ENCODE data around the gene CGNL1.

CGNL1 gene

DNA sequence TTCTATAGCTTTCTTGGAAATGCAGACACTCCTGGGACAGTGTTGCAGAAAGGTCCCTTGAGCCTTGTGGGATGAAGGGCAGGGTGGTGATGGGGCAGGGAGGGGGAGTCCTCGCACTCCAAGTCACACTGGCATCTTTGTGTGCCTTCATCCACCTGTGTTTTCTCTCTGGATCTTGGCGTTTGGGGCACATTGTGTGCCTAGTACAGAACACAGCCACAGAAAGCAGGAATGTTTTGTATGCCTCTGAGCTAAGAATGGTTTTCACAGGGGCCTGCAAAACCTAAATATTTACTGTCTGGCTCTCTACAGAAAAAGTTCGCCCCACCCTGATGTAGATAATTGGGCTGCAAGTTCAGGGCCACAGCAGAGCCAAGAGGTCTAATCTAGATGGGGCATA, 221.1 kb downstream of the CGNL1 start:
- H3K4me3 ChIP-seq (ENCODE audit: low read depth, low read length), result no peak overlapping the region
- POLR2A ChIA-PET, result no interaction called here
- H3K9me3 ChIP-seq (ENCODE audit: control insufficient read depth, insufficient read depth, low read depth, low read length), result no peaks in the 10 kb centered on the region
- H3K4me1 ChIP-seq (ENCODE audit: control insufficient read depth, insufficient read depth, low read length), result no peaks in the 10 kb centered on the region
- no peak for TF ChIP-seq TCF7L2 (IDR thresholded peaks at IDR 0.05; ENCODE audit: borderline replicate concordance, low read depth, low read length)
- no peak for TF ChIP-seq GLI4 (tag by site-specific recombination; IDR thresholded peaks at IDR 0.05)
- no peak for TF ChIP-seq ZNF701 (tag by site-specific recombination; IDR thresholded peaks at IDR 0.05)
- TF ChIP-seq HOXA7 (CRISPR knock-in tag; IDR thresholded peaks at IDR 0.05; ENCODE audit: borderline replicate concordance), result no peak
- no peak for TF ChIP-seq ZNF776 (tag by site-specific recombination; IDR thresholded peaks at IDR 0.05; ENCODE audit: borderline replicate concordance)
- TF ChIP-seq ZNF175 (tag by site-specific recombination; IDR thresholded peaks at IDR 0.05), result no peak
- no peak for TF ChIP-seq ZNF76 (tag by site-specific recombination; IDR thresholded peaks at IDR 0.05; ENCODE audit: borderline replicate concordance, low read depth)
- no peaks in the 10 kb centered on the region for H3K36me3 ChIP-seq (ENCODE audit: control insufficient read depth in 2 of 2, insufficient read depth in 1 of 2, low read length in 2 of 2)
- CTCF ChIA-PET, result no interaction called here
- no peak overlapping the region for H3K27ac ChIP-seq (ENCODE audit: extremely low read depth, low read depth, low read length)

DNA sequence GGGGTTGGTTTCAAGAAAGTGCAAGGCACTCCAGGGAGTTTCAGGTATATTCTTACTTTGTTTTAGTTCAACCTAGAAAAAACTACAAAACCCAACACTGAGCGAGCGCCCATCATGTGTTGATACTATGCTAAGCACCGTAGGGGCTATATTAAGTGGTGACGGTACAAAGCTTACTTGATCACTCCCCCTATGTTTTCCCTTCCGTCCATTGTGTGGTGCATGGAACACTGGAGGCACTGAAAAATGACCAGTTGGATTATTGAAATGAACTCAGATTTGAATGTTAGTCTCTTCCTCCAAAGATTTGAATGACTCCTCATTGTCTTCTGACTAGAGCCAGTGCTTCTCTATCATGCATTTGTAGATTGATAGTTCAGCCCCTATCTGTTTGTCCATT, 222.0 kb downstream of the CGNL1 start:
- Histone ChIP-seq H3K4me1 (ENCODE audit: control insufficient read depth, insufficient read depth, low read length) (no peaks in the 10 kb centered on the region), H3K27ac (ENCODE audit: extremely low read depth, low read depth, low read length) (no peak overlapping the region), H3K9me3 (ENCODE audit: control insufficient read depth, insufficient read depth, low read depth, low read length) (no peaks in the 10 kb centered on the region), H3K4me3 (ENCODE audit: low read depth, low read length) (no peak overlapping the region), H3K36me3 (ENCODE audit: control insufficient read depth in 2 of 2, insufficient read depth in 1 of 2, low read length in 2 of 2) (no peaks in the 10 kb centered on the region)
- ChIA-PET POLR2A (no interaction called here), CTCF (no interaction called here)
- TF ChIP-seq ZNF555 (tag by site-specific recombination; conservative IDR thresholded peaks at IDR 0.05), result no peak
- TF ChIP-seq SCRT1 (tag by site-specific recombination; IDR thresholded peaks at IDR 0.05; ENCODE audit: borderline replicate concordance), result no peak
- no peak for TF ChIP-seq ZNF423 (tag by site-specific recombination; IDR thresholded peaks at IDR 0.05)
- TF ChIP-seq TRIM28 (IDR thresholded peaks at IDR 0.05; ENCODE audit: borderline replicate concordance, low read length), result no peak
- TF ChIP-seq ZNF571 (tag by site-specific recombination; IDR thresholded peaks at IDR 0.05), result no peak
- TF ChIP-seq MEIS1 (CRISPR knock-in tag; IDR thresholded peaks at IDR 0.05; ENCODE audit: borderline replicate concordance), result no peak
- no peak for TF ChIP-seq GLIS1 (tag by site-specific recombination; IDR thresholded peaks at IDR 0.05)
- TF ChIP-seq, protein P1, sequence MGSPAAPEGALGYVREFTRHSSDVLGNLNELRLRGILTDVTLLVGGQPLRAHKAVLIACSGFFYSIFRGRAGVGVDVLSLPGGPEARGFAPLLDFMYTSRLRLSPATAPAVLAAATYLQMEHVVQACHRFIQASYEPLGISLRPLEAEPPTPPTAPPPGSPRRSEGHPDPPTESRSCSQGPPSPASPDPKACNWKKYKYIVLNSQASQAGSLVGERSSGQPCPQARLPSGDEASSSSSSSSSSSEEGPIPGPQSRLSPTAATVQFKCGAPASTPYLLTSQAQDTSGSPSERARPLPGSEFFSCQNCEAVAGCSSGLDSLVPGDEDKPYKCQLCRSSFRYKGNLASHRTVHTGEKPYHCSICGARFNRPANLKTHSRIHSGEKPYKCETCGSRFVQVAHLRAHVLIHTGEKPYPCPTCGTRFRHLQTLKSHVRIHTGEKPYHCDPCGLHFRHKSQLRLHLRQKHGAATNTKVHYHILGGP (tag by site-specific recombination; IDR thresholded peaks at IDR 0.05), result no peak
- TF ChIP-seq, protein P2, sequence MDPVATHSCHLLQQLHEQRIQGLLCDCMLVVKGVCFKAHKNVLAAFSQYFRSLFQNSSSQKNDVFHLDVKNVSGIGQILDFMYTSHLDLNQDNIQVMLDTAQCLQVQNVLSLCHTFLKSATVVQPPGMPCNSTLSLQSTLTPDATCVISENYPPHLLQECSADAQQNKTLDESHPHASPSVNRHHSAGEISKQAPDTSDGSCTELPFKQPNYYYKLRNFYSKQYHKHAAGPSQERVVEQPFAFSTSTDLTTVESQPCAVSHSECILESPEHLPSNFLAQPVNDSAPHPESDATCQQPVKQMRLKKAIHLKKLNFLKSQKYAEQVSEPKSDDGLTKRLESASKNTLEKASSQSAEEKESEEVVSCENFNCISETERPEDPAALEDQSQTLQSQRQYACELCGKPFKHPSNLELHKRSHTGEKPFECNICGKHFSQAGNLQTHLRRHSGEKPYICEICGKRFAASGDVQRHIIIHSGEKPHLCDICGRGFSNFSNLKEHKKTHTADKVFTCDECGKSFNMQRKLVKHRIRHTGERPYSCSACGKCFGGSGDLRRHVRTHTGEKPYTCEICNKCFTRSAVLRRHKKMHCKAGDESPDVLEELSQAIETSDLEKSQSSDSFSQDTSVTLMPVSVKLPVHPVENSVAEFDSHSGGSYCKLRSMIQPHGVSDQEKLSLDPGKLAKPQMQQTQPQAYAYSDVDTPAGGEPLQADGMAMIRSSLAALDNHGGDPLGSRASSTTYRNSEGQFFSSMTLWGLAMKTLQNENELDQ (tag by site-specific recombination; IDR thresholded peaks at IDR 0.05; ENCODE audit: low read depth), result no peak
- no peak for TF ChIP-seq ZNF830 (tag by site-specific recombination; IDR thresholded peaks at IDR 0.05; ENCODE audit: low read depth)
- TF ChIP-seq, protein P3, sequence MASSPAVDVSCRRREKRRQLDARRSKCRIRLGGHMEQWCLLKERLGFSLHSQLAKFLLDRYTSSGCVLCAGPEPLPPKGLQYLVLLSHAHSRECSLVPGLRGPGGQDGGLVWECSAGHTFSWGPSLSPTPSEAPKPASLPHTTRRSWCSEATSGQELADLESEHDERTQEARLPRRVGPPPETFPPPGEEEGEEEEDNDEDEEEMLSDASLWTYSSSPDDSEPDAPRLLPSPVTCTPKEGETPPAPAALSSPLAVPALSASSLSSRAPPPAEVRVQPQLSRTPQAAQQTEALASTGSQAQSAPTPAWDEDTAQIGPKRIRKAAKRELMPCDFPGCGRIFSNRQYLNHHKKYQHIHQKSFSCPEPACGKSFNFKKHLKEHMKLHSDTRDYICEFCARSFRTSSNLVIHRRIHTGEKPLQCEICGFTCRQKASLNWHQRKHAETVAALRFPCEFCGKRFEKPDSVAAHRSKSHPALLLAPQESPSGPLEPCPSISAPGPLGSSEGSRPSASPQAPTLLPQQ (tag by site-specific recombination; IDR thresholded peaks at IDR 0.05), result no peak
- no peak for TF ChIP-seq ZNF404 (tag by site-specific recombination; IDR thresholded peaks at IDR 0.05)
- TF ChIP-seq, protein P4, sequence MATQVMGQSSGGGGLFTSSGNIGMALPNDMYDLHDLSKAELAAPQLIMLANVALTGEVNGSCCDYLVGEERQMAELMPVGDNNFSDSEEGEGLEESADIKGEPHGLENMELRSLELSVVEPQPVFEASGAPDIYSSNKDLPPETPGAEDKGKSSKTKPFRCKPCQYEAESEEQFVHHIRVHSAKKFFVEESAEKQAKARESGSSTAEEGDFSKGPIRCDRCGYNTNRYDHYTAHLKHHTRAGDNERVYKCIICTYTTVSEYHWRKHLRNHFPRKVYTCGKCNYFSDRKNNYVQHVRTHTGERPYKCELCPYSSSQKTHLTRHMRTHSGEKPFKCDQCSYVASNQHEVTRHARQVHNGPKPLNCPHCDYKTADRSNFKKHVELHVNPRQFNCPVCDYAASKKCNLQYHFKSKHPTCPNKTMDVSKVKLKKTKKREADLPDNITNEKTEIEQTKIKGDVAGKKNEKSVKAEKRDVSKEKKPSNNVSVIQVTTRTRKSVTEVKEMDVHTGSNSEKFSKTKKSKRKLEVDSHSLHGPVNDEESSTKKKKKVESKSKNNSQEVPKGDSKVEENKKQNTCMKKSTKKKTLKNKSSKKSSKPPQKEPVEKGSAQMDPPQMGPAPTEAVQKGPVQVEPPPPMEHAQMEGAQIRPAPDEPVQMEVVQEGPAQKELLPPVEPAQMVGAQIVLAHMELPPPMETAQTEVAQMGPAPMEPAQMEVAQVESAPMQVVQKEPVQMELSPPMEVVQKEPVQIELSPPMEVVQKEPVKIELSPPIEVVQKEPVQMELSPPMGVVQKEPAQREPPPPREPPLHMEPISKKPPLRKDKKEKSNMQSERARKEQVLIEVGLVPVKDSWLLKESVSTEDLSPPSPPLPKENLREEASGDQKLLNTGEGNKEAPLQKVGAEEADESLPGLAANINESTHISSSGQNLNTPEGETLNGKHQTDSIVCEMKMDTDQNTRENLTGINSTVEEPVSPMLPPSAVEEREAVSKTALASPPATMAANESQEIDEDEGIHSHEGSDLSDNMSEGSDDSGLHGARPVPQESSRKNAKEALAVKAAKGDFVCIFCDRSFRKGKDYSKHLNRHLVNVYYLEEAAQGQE (tag by site-specific recombination; IDR thresholded peaks at IDR 0.05), result no peak
- no peak for TF ChIP-seq ZNF510 (tag by site-specific recombination; IDR thresholded peaks at IDR 0.05; ENCODE audit: insufficient replicate concordance)
- TF ChIP-seq ZNF266 (tag by site-specific recombination; IDR thresholded peaks at IDR 0.05; ENCODE audit: low read depth), result no peak
